Esophagus muscularis mucosa (tissue), 3 donors: Measurements from ENCODE around the gene EFR3B.

Experiments
- CTCF ChIP-seq, 3 experiments: fragments of 200-600 bp in 2 of 3; fragments of 450-650 bp in 1 of 3; sonication (generic) in 2 of 3; IDR thresholded peaks; one replicate each; pipeline ENCODE4 v1.5.1; 2017 to 2019; ENCODE audit warnings: antibody characterized with exemption in 3 of 3, mild to moderate bottlenecking in 2 of 3, moderate library complexity in 1 of 3
- POLR2A ChIP-seq: fragments of 450-650 bp; IDR thresholded peaks from one replicate; pipeline ENCODE4 v1.6.1; 2017; ENCODE audit warnings: antibody characterized with exemption, moderate library complexity, mild to moderate bottlenecking, low read depth

GRCh38 chr2:25202275-25202674 is 160.4 kb downstream of the EFR3B start:
- no peak for TF ChIP-seq CTCF (IDR thresholded peaks at IDR 0.05)
- TF ChIP-seq POLR2A = no peak
